ENCODE measurements around the gene ACVR2B. TPM values are rescaled to one million over a fixed set of nuclear protein-coding genes. Genes with fewer than 3 reads are reported as not detected.

Gene ACVR2B
- total and polyA plus RNA-seq, 4 donors, result 0.38 to 8.2 (median 2.3) TPM

DNA sequence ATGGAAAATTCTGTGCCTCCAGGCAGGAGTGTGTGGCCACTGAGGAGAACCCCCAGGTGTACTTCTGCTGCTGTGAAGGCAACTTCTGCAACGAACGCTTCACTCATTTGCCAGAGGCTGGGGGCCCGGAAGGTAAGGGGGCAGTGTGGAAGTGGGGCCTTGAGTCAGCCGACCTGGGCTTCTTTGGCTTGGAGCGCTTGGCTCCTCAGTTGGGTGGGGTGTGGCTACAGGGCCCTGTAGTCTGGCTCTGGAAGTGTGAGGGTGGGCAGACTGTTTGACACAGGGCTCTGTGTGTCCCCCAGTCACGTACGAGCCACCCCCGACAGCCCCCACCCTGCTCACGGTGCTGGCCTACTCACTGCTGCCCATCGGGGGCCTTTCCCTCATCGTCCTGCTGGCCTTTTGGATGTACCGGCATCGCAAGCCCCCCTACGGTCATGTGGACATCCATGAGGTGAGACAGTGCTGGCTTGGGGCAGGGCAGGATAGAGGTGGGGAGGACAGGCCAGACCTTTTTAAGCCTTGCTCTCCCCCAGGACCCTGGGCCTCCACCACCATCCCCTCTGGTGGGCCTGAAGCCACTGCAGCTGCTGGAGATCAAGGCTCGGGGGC, 24.3 kb downstream of the ACVR2B start:
- no peaks in the 10 kb centered on the region for H3K9me3 ChIP-seq (ENCODE audit: control insufficient read depth, low read length)
- H3K4me1 ChIP-seq (ENCODE audit: control insufficient read depth in 1 of 2, insufficient read depth in 2 of 2, low read length in 2 of 2), result no peaks in the 10 kb centered on the region
- H3K27me3 ChIP-seq (ENCODE audit: control insufficient read depth in 1 of 2, insufficient read depth in 2 of 2, low read length in 1 of 2), result no peaks in the 10 kb centered on the region
- H3K27ac ChIP-seq (ENCODE audit: low read depth in 1 of 2, low read length in 2 of 2), result no peak overlapping the region
- WGBS, 2 donors, result 90 to 91% methylated on average over 15 of the region's 15 CpGs
- peaks cover 0 to 2% of the 10 kb centered on the region in 2 donors for H3K36me3 ChIP-seq (ENCODE audit: control insufficient read depth in 1 of 2, insufficient read depth in 2 of 2, low read length in 1 of 2)
- DNase-seq (no peak), ATAC-seq (ENCODE audit: low FRiP score) (no peak)
- H3K4me3 ChIP-seq (ENCODE audit: low read length in 2 of 2), result no peak overlapping the region
- intact Hi-C loops (cut with DNase I), result loop anchor here in 1 of 2 donors (5.0 kb wide), 1 partner anchor 131 kb away; the partner anchor contains the start of gene XYLB

DNA sequence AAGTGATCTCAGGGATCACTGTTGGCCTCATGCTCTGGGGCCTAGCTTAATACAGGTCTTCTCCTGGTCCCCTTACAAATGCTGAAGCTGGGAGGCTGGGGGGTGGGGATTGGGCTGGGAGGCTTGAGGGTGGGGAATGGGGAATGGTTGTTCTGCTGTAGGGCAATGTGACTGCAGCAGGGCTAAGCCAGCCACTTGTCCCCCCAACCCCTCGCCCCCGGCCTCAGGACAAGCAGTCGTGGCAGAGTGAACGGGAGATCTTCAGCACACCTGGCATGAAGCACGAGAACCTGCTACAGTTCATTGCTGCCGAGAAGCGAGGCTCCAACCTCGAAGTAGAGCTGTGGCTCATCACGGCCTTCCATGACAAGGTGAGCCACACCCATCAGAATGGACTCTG, 25.2 kb downstream of the ACVR2B start:
- Histone ChIP-seq H3K36me3 (ENCODE audit: control insufficient read depth in 1 of 2, insufficient read depth in 2 of 2, low read length in 1 of 2) (peaks cover 0 to 3% of the 10 kb centered on the region in 2 donors), H3K4me3 (ENCODE audit: low read length in 2 of 2) (no peak overlapping the region), H3K9me3 (ENCODE audit: control insufficient read depth, low read length) (no peaks in the 10 kb centered on the region), H3K27me3 (ENCODE audit: control insufficient read depth in 1 of 2, insufficient read depth in 2 of 2, low read length in 1 of 2) (no peaks in the 10 kb centered on the region), H3K27ac (ENCODE audit: low read depth in 1 of 2, low read length in 2 of 2) (no peak overlapping the region), H3K4me1 (ENCODE audit: control insufficient read depth in 1 of 2, insufficient read depth in 2 of 2, low read length in 2 of 2) (no peaks in the 10 kb centered on the region)
- intact Hi-C loops (cut with DNase I), result loop anchor here in 1 of 2 donors (5.0 kb wide), 1 partner anchor 132 kb away; the partner anchor contains the start of gene XYLB
- DNase-seq (no peak), ATAC-seq (ENCODE audit: low FRiP score) (no peak)
- 89 to 94% methylated on average over 9 of the region's 9 CpGs for WGBS, 2 donors

DNA sequence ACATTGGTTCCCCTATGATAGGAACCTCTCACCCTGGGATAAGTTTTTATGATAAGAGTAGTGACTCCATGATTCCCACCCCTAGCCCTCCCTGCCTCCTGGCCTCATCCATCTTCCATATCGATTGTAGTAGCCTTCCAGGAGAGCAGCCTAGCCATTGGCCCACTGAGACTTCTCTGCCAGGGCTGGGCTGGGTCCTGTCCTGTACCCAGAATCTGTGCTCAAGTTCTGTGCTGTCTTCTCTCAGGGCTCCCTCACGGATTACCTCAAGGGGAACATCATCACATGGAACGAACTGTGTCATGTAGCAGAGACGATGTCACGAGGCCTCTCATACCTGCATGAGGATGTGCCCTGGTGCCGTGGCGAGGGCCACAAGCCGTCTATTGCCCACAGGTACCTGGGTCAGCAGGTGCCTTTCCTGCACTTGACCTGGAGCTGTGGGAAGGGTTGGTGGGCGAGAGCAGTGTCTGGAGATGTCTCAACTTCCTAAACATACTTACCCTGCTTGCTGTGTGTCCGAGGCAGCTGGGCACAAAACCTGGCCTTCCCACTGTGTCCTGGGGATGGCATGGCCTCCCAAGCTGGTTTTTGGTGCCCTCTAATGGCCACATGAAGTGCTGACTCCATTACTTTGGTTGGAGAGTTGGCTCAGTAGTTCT, 25.9 kb downstream of the ACVR2B start:
- peak; percentile 75 to 85 for DNase-seq
- no peaks in the 10 kb centered on the region for H3K27me3 ChIP-seq (ENCODE audit: control insufficient read depth in 1 of 2, insufficient read depth in 2 of 2, low read length in 1 of 2)
- no peak overlapping the region for H3K27ac ChIP-seq (ENCODE audit: low read depth in 1 of 2, low read length in 2 of 2)
- 64 to 70% methylated on average over 10 of the region's 10 CpGs for WGBS, 2 donors
- no peak overlapping the region for H3K4me3 ChIP-seq (ENCODE audit: low read length in 2 of 2)
- H3K4me1 ChIP-seq (ENCODE audit: control insufficient read depth in 1 of 2, insufficient read depth in 2 of 2, low read length in 2 of 2), result no peaks in the 10 kb centered on the region
- peak; percentile 60 for ATAC-seq (ENCODE audit: low FRiP score)
- intact Hi-C loops (cut with DNase I), result loop anchor here (2.0 to 5.0 kb wide), 2 partner anchors 132 to 133 kb away; partner anchors contain the start of gene XYLB (in 2 of the 2)
- H3K36me3 ChIP-seq (ENCODE audit: control insufficient read depth in 1 of 2, insufficient read depth in 2 of 2, low read length in 1 of 2), result peaks cover 0 to 3% of the 10 kb centered on the region in 2 donors
- H3K9me3 ChIP-seq (ENCODE audit: control insufficient read depth, low read length), result no peaks in the 10 kb centered on the region

DNA sequence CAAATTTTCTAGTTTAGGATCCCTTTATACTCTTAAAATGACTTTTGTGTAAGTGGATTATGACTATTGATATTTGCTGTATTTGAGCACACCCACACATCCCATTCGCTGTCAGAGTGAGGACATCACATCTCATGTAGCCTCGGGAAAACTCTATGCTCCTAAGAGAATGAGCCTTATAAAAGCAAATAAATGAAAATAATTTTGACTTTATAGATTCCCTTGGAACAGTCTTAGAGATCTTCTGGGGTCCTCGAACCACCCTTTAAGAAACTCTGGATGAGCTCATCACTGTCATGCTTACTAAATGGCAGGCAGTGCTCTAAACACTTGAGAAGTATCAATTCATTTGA, 26.4 kb downstream of the ACVR2B start:
- no peak for ATAC-seq (ENCODE audit: low FRiP score)
- H3K36me3 ChIP-seq (ENCODE audit: control insufficient read depth in 1 of 2, insufficient read depth in 2 of 2, low read length in 1 of 2), result peaks cover 0 to 3% of the 10 kb centered on the region in 2 donors
- no peak for DNase-seq
- no peak overlapping the region for H3K27ac ChIP-seq (ENCODE audit: low read depth in 1 of 2, low read length in 2 of 2)
- no peaks in the 10 kb centered on the region for H3K9me3 ChIP-seq (ENCODE audit: control insufficient read depth, low read length)
- no peaks in the 10 kb centered on the region for H3K27me3 ChIP-seq (ENCODE audit: control insufficient read depth in 1 of 2, insufficient read depth in 2 of 2, low read length in 1 of 2)
- intact Hi-C loops (cut with DNase I), result loop anchor here in 1 of 2 donors (2.0 kb wide), 1 partner anchor 133 kb away; the partner anchor contains the start of gene XYLB
- no peak overlapping the region for H3K4me3 ChIP-seq (ENCODE audit: low read length in 2 of 2)
- H3K4me1 ChIP-seq (ENCODE audit: control insufficient read depth in 1 of 2, insufficient read depth in 2 of 2, low read length in 2 of 2), result no peaks in the 10 kb centered on the region
- WGBS, 2 donors, result 55 to 62% methylated on average over 3 of the region's 3 CpGs

DNA sequence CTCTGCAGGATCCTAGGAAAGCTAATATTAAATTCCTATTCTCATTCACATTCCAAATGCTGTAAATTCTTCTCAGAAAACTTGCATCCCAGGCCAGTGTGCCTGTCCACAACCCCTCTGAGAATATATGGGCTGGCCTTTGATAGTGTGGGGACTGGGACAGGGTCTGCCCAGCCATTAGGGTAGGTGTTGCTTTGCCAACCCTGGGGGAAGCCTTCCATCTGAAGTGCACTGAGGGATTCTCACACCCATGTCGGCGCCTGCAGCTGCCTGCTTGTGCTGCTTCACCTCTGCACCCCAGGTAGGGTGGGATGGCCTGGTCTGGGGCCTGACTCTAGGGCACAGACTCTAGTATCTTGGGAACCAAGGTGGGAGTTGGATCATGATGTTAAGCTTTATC, 27.2 kb downstream of the ACVR2B start:
- H3K36me3 ChIP-seq (ENCODE audit: control insufficient read depth in 1 of 2, insufficient read depth in 2 of 2, low read length in 1 of 2), result peaks cover 0 to 3% of the 10 kb centered on the region in 2 donors
- 89 to 92% methylated on average over 2 of the region's 2 CpGs for WGBS, 2 donors
- H3K27ac ChIP-seq (ENCODE audit: low read depth in 1 of 2, low read length in 2 of 2), result no peak overlapping the region
- intact Hi-C loops (cut with DNase I), result loop anchor here in 1 of 2 donors (2.0 kb wide), 1 partner anchor 134 kb away; the partner anchor contains the start of gene XYLB
- no peak for ATAC-seq (ENCODE audit: low FRiP score)
- H3K9me3 ChIP-seq (ENCODE audit: control insufficient read depth, low read length), result no peaks in the 10 kb centered on the region
- H3K4me1 ChIP-seq (ENCODE audit: control insufficient read depth in 1 of 2, insufficient read depth in 2 of 2, low read length in 2 of 2), result no peaks in the 10 kb centered on the region
- no peak overlapping the region for H3K4me3 ChIP-seq (ENCODE audit: low read length in 2 of 2)
- no peak for DNase-seq
- H3K27me3 ChIP-seq (ENCODE audit: control insufficient read depth in 1 of 2, insufficient read depth in 2 of 2, low read length in 1 of 2), result no peaks in the 10 kb centered on the region

DNA sequence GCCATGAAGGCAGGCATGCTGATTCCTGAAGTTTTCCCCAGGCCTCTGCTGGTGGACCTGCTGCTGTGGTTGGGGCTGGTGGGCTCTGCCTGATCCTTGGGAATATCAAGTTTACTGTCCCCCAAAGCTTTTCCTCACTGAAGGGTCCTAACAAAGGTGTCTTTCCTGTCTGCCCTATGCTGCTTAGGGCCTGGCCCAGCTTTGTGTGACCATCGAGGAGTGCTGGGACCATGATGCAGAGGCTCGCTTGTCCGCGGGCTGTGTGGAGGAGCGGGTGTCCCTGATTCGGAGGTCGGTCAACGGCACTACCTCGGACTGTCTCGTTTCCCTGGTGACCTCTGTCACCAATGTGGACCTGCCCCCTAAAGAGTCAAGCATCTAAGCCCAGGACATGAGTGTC, 29.3 kb downstream of the ACVR2B start:
- H3K27me3 ChIP-seq (ENCODE audit: control insufficient read depth in 1 of 2, insufficient read depth in 2 of 2, low read length in 1 of 2), result no peaks in the 10 kb centered on the region
- intact Hi-C loops (cut with DNase I), result no loop called here
- H3K4me1 ChIP-seq (ENCODE audit: control insufficient read depth in 1 of 2, insufficient read depth in 2 of 2, low read length in 2 of 2), result no peaks in the 10 kb centered on the region
- H3K9me3 ChIP-seq (ENCODE audit: control insufficient read depth, low read length), result no peaks in the 10 kb centered on the region
- DNase-seq (no peak), ATAC-seq (ENCODE audit: low FRiP score) (no peak)
- WGBS, 2 donors, result 82 to 94% methylated on average over 10 of the region's 10 CpGs
- H3K36me3 ChIP-seq (ENCODE audit: control insufficient read depth in 1 of 2, insufficient read depth in 2 of 2, low read length in 1 of 2), result peaks cover 0 to 5% of the 10 kb centered on the region in 2 donors
- no peak overlapping the region for H3K27ac ChIP-seq (ENCODE audit: low read depth in 1 of 2, low read length in 2 of 2)
- H3K4me3 ChIP-seq (ENCODE audit: low read length in 2 of 2), result no peak overlapping the region

DNA sequence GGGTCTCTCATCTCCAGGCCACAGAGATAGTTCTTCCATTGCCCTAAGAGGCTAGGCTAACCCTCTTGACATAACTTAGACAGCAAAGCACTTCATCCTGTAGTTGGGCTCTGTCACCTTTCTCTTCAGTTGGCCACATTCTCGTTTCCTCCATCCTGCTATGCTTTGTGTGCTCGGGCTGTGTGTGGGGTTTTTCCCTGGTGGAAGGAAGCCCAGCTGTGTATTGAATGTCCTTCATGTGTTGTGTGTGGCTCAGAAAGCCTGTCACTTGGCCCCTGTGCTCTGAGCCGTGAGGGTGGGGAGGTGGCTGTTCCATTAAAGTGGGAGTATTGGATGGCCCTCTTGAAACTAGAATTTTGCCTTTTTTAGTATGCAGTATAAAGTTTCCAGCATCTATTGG, 33.6 kb downstream of the ACVR2B start:
- Histone ChIP-seq H3K27me3 (ENCODE audit: control insufficient read depth in 1 of 2, insufficient read depth in 2 of 2, low read length in 1 of 2) (no peaks in the 10 kb centered on the region), H3K4me3 (ENCODE audit: low read length in 2 of 2) (no peak overlapping the region), H3K4me1 (ENCODE audit: control insufficient read depth in 1 of 2, insufficient read depth in 2 of 2, low read length in 2 of 2) (no peaks in the 10 kb centered on the region), H3K9me3 (ENCODE audit: control insufficient read depth, low read length) (no peaks in the 10 kb centered on the region), H3K27ac (ENCODE audit: low read depth in 1 of 2, low read length in 2 of 2) (no peak overlapping the region), H3K36me3 (ENCODE audit: control insufficient read depth in 1 of 2, insufficient read depth in 2 of 2, low read length in 1 of 2) (peaks cover 0 to 9% of the 10 kb centered on the region in 2 donors)
- DNase-seq (no peak), ATAC-seq (ENCODE audit: low FRiP score) (no peak)
- intact Hi-C loops (cut with DNase I), result no loop called here
- 79% methylated on average over 3 of the region's 3 CpGs for WGBS, 2 donors

DNA sequence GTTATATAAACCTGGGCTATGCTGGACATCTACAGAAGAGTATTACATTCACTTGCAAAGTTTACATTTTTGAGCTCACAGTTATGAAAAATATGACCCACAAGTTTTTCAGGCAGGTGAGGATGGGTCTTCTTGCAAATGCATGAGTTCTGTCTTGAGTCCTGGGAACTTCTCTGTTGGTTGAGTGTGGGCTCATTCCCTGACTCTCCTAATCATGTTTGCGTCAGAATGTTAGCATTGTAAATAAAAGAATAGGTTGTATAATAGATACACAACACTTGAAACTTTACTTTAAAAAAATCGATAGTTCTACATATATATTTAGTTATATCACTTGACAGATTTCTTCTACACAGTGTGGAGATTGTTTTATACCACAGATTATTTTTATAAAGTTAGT, 35.3 kb downstream of the ACVR2B start:
- Histone ChIP-seq H3K27me3 (ENCODE audit: control insufficient read depth in 1 of 2, insufficient read depth in 2 of 2, low read length in 1 of 2) (no peaks in the 10 kb centered on the region), H3K9me3 (ENCODE audit: control insufficient read depth, low read length) (no peaks in the 10 kb centered on the region), H3K27ac (ENCODE audit: low read depth in 1 of 2, low read length in 2 of 2) (no peak overlapping the region), H3K4me1 (ENCODE audit: control insufficient read depth in 1 of 2, insufficient read depth in 2 of 2, low read length in 2 of 2) (no peaks in the 10 kb centered on the region), H3K36me3 (ENCODE audit: control insufficient read depth in 1 of 2, insufficient read depth in 2 of 2, low read length in 1 of 2) (peaks cover 0 to 6% of the 10 kb centered on the region in 2 donors), H3K4me3 (ENCODE audit: low read length in 2 of 2) (no peak overlapping the region)
- 95 to 96% methylated on average over 2 of the region's 2 CpGs for WGBS, 2 donors
- intact Hi-C loops (cut with DNase I), result no loop called here
- ATAC-seq (ENCODE audit: low FRiP score), result no peak
- no peak for DNase-seq

DNA sequence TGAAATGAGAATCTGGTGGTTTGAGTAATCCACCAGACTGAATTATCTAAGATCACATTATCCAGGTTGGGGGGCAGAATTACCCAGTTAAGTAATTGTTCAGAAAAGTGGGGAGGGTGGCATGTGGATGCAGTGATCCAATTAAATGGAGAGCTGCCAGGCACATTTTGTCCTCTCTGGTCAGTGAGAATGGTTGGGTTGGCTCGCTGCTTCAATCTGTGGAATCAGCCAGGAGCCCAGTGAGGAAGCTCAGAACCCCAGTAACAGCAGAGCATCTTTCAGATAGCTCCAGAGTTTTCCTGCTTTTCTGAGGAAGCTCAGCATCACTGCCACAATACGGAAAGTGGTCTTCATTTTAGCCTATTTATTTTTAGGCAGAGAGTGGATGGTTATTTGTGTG, 36.1 kb downstream of the ACVR2B start:
- WGBS, 2 donors, result 89 to 93% methylated on average over 2 of the region's 2 CpGs
- Histone ChIP-seq H3K4me1 (ENCODE audit: control insufficient read depth in 1 of 2, insufficient read depth in 2 of 2, low read length in 2 of 2) (no peaks in the 10 kb centered on the region), H3K4me3 (ENCODE audit: low read length in 2 of 2) (no peak overlapping the region), H3K27ac (ENCODE audit: low read depth in 1 of 2, low read length in 2 of 2) (no peak overlapping the region), H3K36me3 (ENCODE audit: control insufficient read depth in 1 of 2, insufficient read depth in 2 of 2, low read length in 1 of 2) (peaks cover 0 to 6% of the 10 kb centered on the region in 2 donors), H3K9me3 (ENCODE audit: control insufficient read depth, low read length) (no peaks in the 10 kb centered on the region), H3K27me3 (ENCODE audit: control insufficient read depth in 1 of 2, insufficient read depth in 2 of 2, low read length in 1 of 2) (no peaks in the 10 kb centered on the region)
- DNase-seq (no peak), ATAC-seq (ENCODE audit: low FRiP score) (no peak)
- intact Hi-C loops (cut with DNase I), result no loop called here

Measured in aorta (tissue), 5 donors.